GM23338 (cell line): Measurements from ENCODE around the gene EXOC3L4. TPM values are rescaled to one million over a fixed set of nuclear protein-coding genes. Genes with fewer than 3 reads are reported as not detected.

Experiments
- ATAC-seq: fragments of 200-7000 bp; cut with Tn5 transposase; 3 replicates; pipeline ENCODE4 v1.9.1; 2020
- DNase-seq: peaks from one replicate; pipeline ENCODE4 v3.0.0-alpha.2; 2015; ENCODE audit warnings: low spot score
- H2AFZ ChIP-seq: fragments of 200-600 bp; sonication (generic); 2 replicates; pipeline ENCODE4 v1.8.0; 2016; ENCODE audit warnings: antibody characterized with exemption, mild to moderate bottlenecking, moderate library complexity
- H3F3A ChIP-seq: fragments of 200-600 bp; sonication (generic); replicated peaks from 2 replicates; pipeline ENCODE4 v1.8.0; 2017; ENCODE audit warnings: antibody characterized with exemption, mixed run types, low read depth
- H3K27ac ChIP-seq: fragments of 200-600 bp; sonication (generic); 2 replicates; pipeline ENCODE4 v1.6.1; 2016; ENCODE audit warnings: low read depth
- H3K27me3 ChIP-seq: fragments of 200-600 bp; sonication (generic); 2 replicates; pipeline ENCODE4 v1.8.0; 2016; ENCODE audit warnings: mild to moderate bottlenecking, mixed run types, moderate library complexity; ENCODE audit not compliant: insufficient read depth
- H3K36me3 ChIP-seq: fragments of 200-600 bp; sonication (generic); 2 replicates; pipeline ENCODE4 v1.8.0; 2016; ENCODE audit warnings: mild to moderate bottlenecking; ENCODE audit not compliant: insufficient read depth
- H3K4me1 ChIP-seq: fragments of 200-600 bp; sonication (generic); 2 replicates; pipeline ENCODE4 v1.8.0; 2016; ENCODE audit warnings: mild to moderate bottlenecking, moderate library complexity; ENCODE audit not compliant: insufficient read depth
- H3K4me2 ChIP-seq: fragments of 200-600 bp; sonication (generic); 2 replicates; pipeline ENCODE4 v1.7.1; 2017; ENCODE audit warnings: mixed run types
- H3K4me3 ChIP-seq: fragments of 200-600 bp; sonication (generic); 2 replicates; pipeline ENCODE4 v1.6.1; 2016; ENCODE audit warnings: mixed run types
- H3K79me2 ChIP-seq: fragments of 200-600 bp; sonication (generic); replicated peaks from 2 replicates; pipeline ENCODE4 v1.8.0; 2017; ENCODE audit warnings: mild to moderate bottlenecking; ENCODE audit not compliant: insufficient read depth
- H3K9me2 ChIP-seq: fragments of 200-600 bp; sonication (generic); 2 replicates; pipeline ENCODE4 v1.8.0; 2017; ENCODE audit not compliant: insufficient read depth
- H4K20me1 ChIP-seq: fragments of 200-600 bp; sonication (generic); replicated peaks from 2 replicates; pipeline ENCODE4 v1.8.0; 2017; ENCODE audit warnings: mild to moderate bottlenecking; ENCODE audit not compliant: insufficient read depth
- H3K27ac Mint-ChIP-seq: 2 replicates; pipeline ENCODE4 v1.8.0; 2020; ENCODE audit warnings: inconsistent platforms, mild to moderate bottlenecking, moderate library complexity, mixed read lengths
- H3K27me3 Mint-ChIP-seq: 3 replicates; pipeline ENCODE4 v1.8.0; 2022; ENCODE audit warnings: low read depth, mild to moderate bottlenecking, moderate library complexity, mixed read lengths, inconsistent platforms; ENCODE audit not compliant: insufficient read depth, poor library complexity
- H3K36me3 Mint-ChIP-seq: 3 replicates; pipeline ENCODE4 v1.8.0; 2021; ENCODE audit warnings: low read depth, mild to moderate bottlenecking, inconsistent platforms, moderate library complexity, mixed read lengths
- H3K4me1 Mint-ChIP-seq: 3 replicates; pipeline ENCODE4 v1.8.0; 2020; ENCODE audit warnings: mild to moderate bottlenecking, inconsistent platforms, mixed read lengths
- H3K4me3 Mint-ChIP-seq: 3 replicates; pipeline ENCODE4 v1.8.0; 2021; ENCODE audit warnings: moderate library complexity, mild to moderate bottlenecking, inconsistent platforms, mixed read lengths
- H3K9me3 Mint-ChIP-seq: 3 replicates; pipeline ENCODE4 v1.8.0; 2020; ENCODE audit warnings: moderate library complexity, mild to moderate bottlenecking, inconsistent platforms, mixed read lengths
- CREB1 ChIP-seq: fragments of 250-450 bp; sonication (Bioruptor Pico); IDR thresholded peaks from 2 replicates; pipeline ENCODE4 v1.5.0; 2020; ENCODE audit warnings: low read depth, mild to moderate bottlenecking, moderate library complexity
- CTCF ChIP-seq, 2 experiments: fragments of 200-600 bp in 1 of 2; sonication (generic) in 1 of 2; conservative IDR thresholded peaks; 2 replicates each; pipeline versions ENCODE4 v1.5.1 to v1.6.1; 2016 to 2017; ENCODE audit warnings: antibody characterized with exemption in 2 of 2, low read depth in 2 of 2, mild to moderate bottlenecking in 2 of 2, moderate library complexity in 1 of 2
- ETS1 ChIP-seq: IDR thresholded peaks from 2 replicates; pipeline ENCODE4 v1.6.1; 2016; ENCODE audit warnings: antibody characterized with exemption
- EZH2phosphoT487 ChIP-seq: fragments of 200-600 bp; sonication (generic); IDR thresholded peaks from one replicate; pipeline ENCODE4 v1.8.1; 2018; ENCODE audit warnings: antibody characterized with exemption; ENCODE audit not compliant: unreplicated experiment
- NANOG ChIP-seq: IDR thresholded peaks from 2 replicates; pipeline ENCODE4 v1.6.1; 2016; ENCODE audit warnings: antibody characterized with exemption, borderline replicate concordance
- ZNF331 ChIP-seq: fragments of 250-450 bp; sonication (Bioruptor Pico); IDR thresholded peaks from 2 replicates; pipeline ENCODE4 v1.5.0; 2020; ENCODE audit warnings: low read depth, mild to moderate bottlenecking, moderate library complexity
- ZNF462 ChIP-seq: fragments of 250-450 bp; sonication (Bioruptor Pico); IDR thresholded peaks from 2 replicates; pipeline ENCODE4 v1.5.0; 2020; ENCODE audit warnings: mild to moderate bottlenecking, moderate library complexity
- polyA plus RNA-seq: library from polyadenylated mRNA; unstranded; fragments of >200 nt; fragmentation: Nextera tagmentation; extraction: Ambion mirVana; gene quantifications from 2 replicates; pipeline ENCODE4 v1.2.1, GENCODE V29; 2016
- total RNA-seq: library from RNA; depleted of rRNA; stranded (reverse); fragments of >200 nt; shearing (Covaris generic); gene quantifications from 2 replicates; pipeline ENCODE4 v1.2.3, GENCODE V29; 2014

Gene EXOC3L4
- total and polyA plus RNA-seq, 2 experiments from 2014 or later = not detected

GRCh38 chr14:103070263-103070885, 24.2 kb upstream of the EXOC3L4 start (continued):
- TF ChIP-seq ZNF462 (CRISPR knock-in tag) (no peak), CREB1 (CRISPR knock-in tag) (no peak), ZNF331 (CRISPR knock-in tag) (no peak)

- 0 out of 2 replicates have a peak, but pooled peaks cover 5% of the 10 kb centered on the region for H3K27me3 ChIP-seq
- ATAC-seq (no peak), DNase-seq (no peak)
- no peaks in the 10 kb centered on the region for H3K36me3 ChIP-seq
- H3K4me3 Mint-ChIP-seq = no peak overlapping the region
- no peaks in the 10 kb centered on the region for H3K9me2 ChIP-seq
- H3K36me3 Mint-ChIP-seq = no peaks in the 10 kb centered on the region
- peaks cover 2% of the 10 kb centered on the region; the same call in 2 of the 3 replicates for H3K4me1 Mint-ChIP-seq
- H3K27ac Mint-ChIP-seq = no peak overlapping the region
- no peaks in the 10 kb centered on the region for H3F3A ChIP-seq
- H3K27me3 Mint-ChIP-seq = peaks cover 11% of the 10 kb centered on the region
- no peak overlapping the region for H3K27ac ChIP-seq
- no peaks in the 10 kb centered on the region for H3K79me2 ChIP-seq
- no peak overlapping the region for H3K4me2 ChIP-seq
- no peaks in the 10 kb centered on the region; the same call in 1 of the 2 replicates for H3K4me1 ChIP-seq
- no peaks in the 10 kb centered on the region for H4K20me1 ChIP-seq
- no peak overlapping the region for H2AFZ ChIP-seq
- H3K4me3 ChIP-seq = no peak overlapping the region
- H3K9me3 Mint-ChIP-seq = no peaks in the 10 kb centered on the region
- TF ChIP-seq ETS1 = no peak
- no peak for TF ChIP-seq NANOG
- TF ChIP-seq CTCF (conservative IDR thresholded peaks at IDR 0.05; ENCODE audit: low read depth in 2 of 2) = no peak
- no peak for TF ChIP-seq EZH2phosphoT487
- TF ChIP-seq CREB1 (CRISPR knock-in tag) = no peak
Measured at GRCh38 chr14:103070971-103071542, 23.5 kb upstream of the EXOC3L4 start.
